ENCODE measurements around the gene HIPK4. TPM values are rescaled to one million over a fixed set of nuclear protein-coding genes. Genes with fewer than 3 reads are reported as not detected.
A peak's percentile ranks its signal among the peaks of the same experiment; 100 is the strongest.

The HIPK4 gene
- total and polyA plus RNA-seq, 9 of the 15 experiments (the other 6 are each of a cell fraction or from before 2014, with no cell fraction given) = 0.06 to 0.09 TPM; not detected in 7

DNA sequence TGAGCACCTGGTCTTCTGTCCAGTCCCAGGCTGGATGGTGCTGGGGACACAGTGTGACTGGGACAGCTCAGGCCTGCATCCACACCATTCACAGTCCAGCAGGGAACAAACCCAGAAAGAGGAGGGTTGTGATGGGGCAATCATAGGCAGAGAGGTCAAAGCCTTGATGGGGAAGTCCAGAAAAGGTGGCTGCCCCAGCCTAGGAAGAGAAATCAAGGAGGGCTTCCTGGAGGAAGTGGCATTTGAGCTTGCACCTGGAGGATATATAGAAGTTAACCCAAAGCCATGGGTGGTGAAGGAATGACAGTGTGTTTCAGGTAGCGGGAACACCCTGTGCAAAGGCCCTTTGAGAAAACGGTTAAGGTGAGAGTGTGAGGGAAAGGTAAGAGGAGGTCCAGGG lies 25.8 kb upstream of the HIPK4 start (continued):
- TF ChIP-seq BCOR (IDR thresholded peaks at IDR 0.05) = peak; percentile 100
- TF ChIP-seq PHF20 (IDR thresholded peaks at IDR 0.05; ENCODE audit: partially characterized antibody) = peak; percentile 76
- TF ChIP-seq PTBP1 (IDR thresholded peaks at IDR 0.05; ENCODE audit: low read depth, low read length) = peak; percentile 95
- no peak for TF ChIP-seq ZNF507 (tag; conservative IDR thresholded peaks at IDR 0.05)
- TF ChIP-seq POLR2B (IDR thresholded peaks at IDR 0.05; ENCODE audit: low read depth, partially characterized antibody) = no peak
- TF ChIP-seq ZFP36 (IDR thresholded peaks at IDR 0.05; ENCODE audit: low read depth, low read length, partially characterized antibody) = peak; percentile 100
- TF ChIP-seq SRSF3 (IDR thresholded peaks at IDR 0.05; ENCODE audit: insufficient read depth, low read length) = no peak
- peak; percentile 48; the same call in 1 of the 2 replicates for TF ChIP-seq CC2D1A (IDR thresholded peaks at IDR 0.05)
- TF ChIP-seq, protein P1, sequence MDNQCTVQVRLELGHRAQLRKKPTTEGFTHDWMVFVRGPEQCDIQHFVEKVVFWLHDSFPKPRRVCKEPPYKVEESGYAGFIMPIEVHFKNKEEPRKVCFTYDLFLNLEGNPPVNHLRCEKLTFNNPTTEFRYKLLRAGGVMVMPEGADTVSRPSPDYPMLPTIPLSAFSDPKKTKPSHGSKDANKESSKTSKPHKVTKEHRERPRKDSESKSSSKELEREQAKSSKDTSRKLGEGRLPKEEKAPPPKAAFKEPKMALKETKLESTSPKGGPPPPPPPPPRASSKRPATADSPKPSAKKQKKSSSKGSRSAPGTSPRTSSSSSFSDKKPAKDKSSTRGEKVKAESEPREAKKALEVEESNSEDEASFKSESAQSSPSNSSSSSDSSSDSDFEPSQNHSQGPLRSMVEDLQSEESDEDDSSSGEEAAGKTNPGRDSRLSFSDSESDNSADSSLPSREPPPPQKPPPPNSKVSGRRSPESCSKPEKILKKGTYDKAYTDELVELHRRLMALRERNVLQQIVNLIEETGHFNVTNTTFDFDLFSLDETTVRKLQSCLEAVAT (IDR thresholded peaks at IDR 0.05) = peak in 1 of 2 experiments; percentile 14; a peak in 1 of 4 replicates
- no peak for TF ChIP-seq ZNF324 (CRISPR knock-in tag; IDR thresholded peaks at IDR 0.05)
- TF ChIP-seq SRSF9 (IDR thresholded peaks at IDR 0.05; ENCODE audit: borderline replicate concordance, low read depth, low read length) = no peak
- TF ChIP-seq THRAP3 (IDR thresholded peaks at IDR 0.05; ENCODE audit: borderline replicate concordance) = peak; percentile 31; the same call in 1 of the 2 replicates
- 0 out of 2 replicates have a peak, but pooled peaks have one; percentile 30 for TF ChIP-seq XRCC5 (IDR thresholded peaks at IDR 0.05; ENCODE audit: low read depth, low read length)
- peak; percentile 94 for TF ChIP-seq HDAC2 (IDR thresholded peaks at IDR 0.05)
- peak; percentile 94 for TF ChIP-seq CBX1 (IDR thresholded peaks at IDR 0.05; ENCODE audit: low read depth)
- TF ChIP-seq, protein P2, sequence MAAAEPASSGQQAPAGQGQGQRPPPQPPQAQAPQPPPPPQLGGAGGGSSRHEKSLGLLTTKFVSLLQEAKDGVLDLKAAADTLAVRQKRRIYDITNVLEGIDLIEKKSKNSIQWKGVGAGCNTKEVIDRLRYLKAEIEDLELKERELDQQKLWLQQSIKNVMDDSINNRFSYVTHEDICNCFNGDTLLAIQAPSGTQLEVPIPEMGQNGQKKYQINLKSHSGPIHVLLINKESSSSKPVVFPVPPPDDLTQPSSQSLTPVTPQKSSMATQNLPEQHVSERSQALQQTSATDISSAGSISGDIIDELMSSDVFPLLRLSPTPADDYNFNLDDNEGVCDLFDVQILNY (CRISPR knock-in tag; IDR thresholded peaks at IDR 0.05) = no peak
- TF ChIP-seq, protein P3, sequence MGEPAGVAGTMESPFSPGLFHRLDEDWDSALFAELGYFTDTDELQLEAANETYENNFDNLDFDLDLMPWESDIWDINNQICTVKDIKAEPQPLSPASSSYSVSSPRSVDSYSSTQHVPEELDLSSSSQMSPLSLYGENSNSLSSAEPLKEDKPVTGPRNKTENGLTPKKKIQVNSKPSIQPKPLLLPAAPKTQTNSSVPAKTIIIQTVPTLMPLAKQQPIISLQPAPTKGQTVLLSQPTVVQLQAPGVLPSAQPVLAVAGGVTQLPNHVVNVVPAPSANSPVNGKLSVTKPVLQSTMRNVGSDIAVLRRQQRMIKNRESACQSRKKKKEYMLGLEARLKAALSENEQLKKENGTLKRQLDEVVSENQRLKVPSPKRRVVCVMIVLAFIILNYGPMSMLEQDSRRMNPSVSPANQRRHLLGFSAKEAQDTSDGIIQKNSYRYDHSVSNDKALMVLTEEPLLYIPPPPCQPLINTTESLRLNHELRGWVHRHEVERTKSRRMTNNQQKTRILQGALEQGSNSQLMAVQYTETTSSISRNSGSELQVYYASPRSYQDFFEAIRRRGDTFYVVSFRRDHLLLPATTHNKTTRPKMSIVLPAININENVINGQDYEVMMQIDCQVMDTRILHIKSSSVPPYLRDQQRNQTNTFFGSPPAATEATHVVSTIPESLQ (CRISPR knock-in tag; IDR thresholded peaks at IDR 0.05) = no peak
- TF ChIP-seq ADNP (tag; IDR thresholded peaks at IDR 0.05) = peak; percentile 84
- peak; percentile 54; the same call in 1 of the 2 replicates for TF ChIP-seq HDGF (IDR thresholded peaks at IDR 0.05)
- TF ChIP-seq, protein P4, sequence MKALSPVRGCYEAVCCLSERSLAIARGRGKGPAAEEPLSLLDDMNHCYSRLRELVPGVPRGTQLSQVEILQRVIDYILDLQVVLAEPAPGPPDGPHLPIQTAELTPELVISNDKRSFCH (CRISPR knock-in tag; IDR thresholded peaks at IDR 0.05) = no peak
- TF ChIP-seq, protein P4 (tag; IDR thresholded peaks at IDR 0.05) = peak; percentile 27; the same call in 1 of the 2 replicates
- no peak for TF ChIP-seq FOSL1 (tag; conservative IDR thresholded peaks at IDR 0.05)
- TF ChIP-seq KDM1A (IDR thresholded peaks at IDR 0.05) = peak; percentile 88 to 93
- TF ChIP-seq, protein P5, sequence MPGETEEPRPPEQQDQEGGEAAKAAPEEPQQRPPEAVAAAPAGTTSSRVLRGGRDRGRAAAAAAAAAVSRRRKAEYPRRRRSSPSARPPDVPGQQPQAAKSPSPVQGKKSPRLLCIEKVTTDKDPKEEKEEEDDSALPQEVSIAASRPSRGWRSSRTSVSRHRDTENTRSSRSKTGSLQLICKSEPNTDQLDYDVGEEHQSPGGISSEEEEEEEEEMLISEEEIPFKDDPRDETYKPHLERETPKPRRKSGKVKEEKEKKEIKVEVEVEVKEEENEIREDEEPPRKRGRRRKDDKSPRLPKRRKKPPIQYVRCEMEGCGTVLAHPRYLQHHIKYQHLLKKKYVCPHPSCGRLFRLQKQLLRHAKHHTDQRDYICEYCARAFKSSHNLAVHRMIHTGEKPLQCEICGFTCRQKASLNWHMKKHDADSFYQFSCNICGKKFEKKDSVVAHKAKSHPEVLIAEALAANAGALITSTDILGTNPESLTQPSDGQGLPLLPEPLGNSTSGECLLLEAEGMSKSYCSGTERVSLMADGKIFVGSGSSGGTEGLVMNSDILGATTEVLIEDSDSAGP (CRISPR knock-in tag; IDR thresholded peaks at IDR 0.05) = no peak

All from K562 (cell line).